Measurements from ENCODE around the gene OSGEPL1.

DNA sequence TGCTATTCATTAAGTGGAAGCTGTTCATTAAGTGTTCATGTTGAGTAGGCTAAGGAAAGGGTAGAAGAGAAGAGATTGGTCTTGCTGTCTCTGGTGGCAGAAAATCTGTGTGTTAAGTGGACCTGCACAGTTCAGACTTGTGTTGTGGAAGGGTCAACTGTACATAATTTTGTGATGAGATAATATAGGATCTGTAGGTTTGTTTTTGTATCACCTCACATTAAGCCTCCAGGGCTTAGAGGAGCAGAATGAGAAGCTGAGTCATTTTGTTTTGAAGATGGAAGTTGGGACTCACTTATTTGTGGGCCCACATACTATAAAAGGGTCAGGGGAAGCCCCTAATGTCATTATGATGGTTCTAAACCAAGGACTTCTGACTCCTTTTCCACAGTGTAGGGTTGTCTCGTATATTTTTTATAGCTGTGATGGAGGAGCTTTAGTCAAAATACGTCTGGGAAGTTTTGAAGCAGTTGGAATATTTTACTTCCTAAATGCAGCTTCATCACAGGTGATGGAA is 39.9 kb upstream of the OSGEPL1 start:
- TF ChIP-seq SUZ12 (IDR thresholded peaks at IDR 0.05; ENCODE audit: extremely low read depth, insufficient read depth, insufficient read length), result no peak
- no peak for TF ChIP-seq YY1 (IDR thresholded peaks at IDR 0.05; ENCODE audit: insufficient read depth, insufficient read length)

All from NT2/D1 (cell line).